GM12878 (cell line): ENCODE results near the gene SYCN. TPM values are rescaled to one million over a fixed set of nuclear protein-coding genes. Genes with fewer than 3 reads are reported as not detected.
A peak's percentile ranks its signal among the peaks of the same experiment; 100 is the strongest.
"Not testable (repeated sequence)": the region's sequence is repeated elsewhere in the genome, so short reads cannot be mapped to it uniquely, and the experiment has no call there.

ENCODE experiments used
- ATAC-seq: fragments of 200-7000 bp; cut with Tn5 transposase; 3 replicates; pipeline ENCODE4 v1.9.1; 2020; ENCODE audit warnings: mild to moderate bottlenecking, moderate library complexity
- BruUV-seq: library from RNA; stranded (reverse); fragments of 400-500 nt; replicated peaks from 2 replicates; lab custom pipeline; 2021; lab: Mats Ljungman, UMichigan
- CTCF ChIA-PET: fragments of 300-600 bp; sonication (Branson Sonifier 250); formaldehyde crosslinking; extraction: SDS; loops from one replicate; lab custom pipeline; 2021; ENCODE audit warnings: inconsistent platforms; lab: Yijun Ruan, JAX
- POLR2A ChIA-PET: fragments of 350-600 bp; formaldehyde crosslinking; extraction: SDS; loops from one replicate; lab custom pipeline; 2021; ENCODE audit warnings: inconsistent platforms; lab: Charles Lee
- RAD21 ChIA-PET: fragments of 300-600 bp; sonication (Branson Sonifier 250); formaldehyde crosslinking; loops from one replicate; lab custom pipeline; 2023; ENCODE audit warnings: antibody characterized with exemption; ENCODE audit not compliant: unreplicated experiment; lab: Charles Lee
- SMC1A ChIA-PET: fragments of 300-600 bp; sonication (Branson Sonifier 250); formaldehyde crosslinking; loops from one replicate; lab custom pipeline; 2023; ENCODE audit not compliant: unreplicated experiment, uncharacterized antibody; lab: Charles Lee
- DNase-seq: peaks from one replicate; pipeline ENCODE4 v3.0.0-alpha.2; 2011; ENCODE audit warnings: low read depth, low spot score
- FAIRE-seq: peaks from 3 replicates; lab custom pipeline; 2011; peaks lifted over from hg19 to GRCh38; lab: Jason Lieb, UNC
- H2AFZ ChIP-seq: 2 replicates; pipeline ENCODE4 v1.6.0; 2011; ENCODE audit warnings: low read depth, low read length, control low read depth; ENCODE audit not compliant: control insufficient read depth
- H3K27ac ChIP-seq: 2 replicates; pipeline ENCODE4 v1.5.1; 2011; ENCODE audit warnings: control low read depth; ENCODE audit not compliant: control insufficient read depth, insufficient read depth
- H3K27me3 ChIP-seq, 2 experiments: replicated peaks in 1 of 2; 2 replicates each; pipeline versions ENCODE4 v1.6.0 to v1.6.1; 2011; ENCODE audit warnings: low read length in 1 of 2; ENCODE audit not compliant: control insufficient read depth in 2 of 2, insufficient read depth in 2 of 2
- H3K36me3 ChIP-seq, 2 experiments: 2 replicates each; pipeline ENCODE4 v1.5.1; 2011; ENCODE audit warnings: low read length in 1 of 2; ENCODE audit not compliant: control insufficient read depth in 2 of 2, insufficient read depth in 2 of 2
- H3K4me1 ChIP-seq: 2 replicates; pipeline ENCODE4 v1.6.1; 2011; ENCODE audit warnings: mild to moderate bottlenecking, low read length, moderate library complexity, mixed read lengths; ENCODE audit not compliant: control insufficient read depth, insufficient read depth
- H3K4me2 ChIP-seq: 2 replicates; pipeline ENCODE4 v1.6.0; 2011; ENCODE audit warnings: control low read depth; ENCODE audit not compliant: control insufficient read depth, insufficient read depth
- H3K4me3 ChIP-seq: fragments of 200-600 bp; sonication (generic); 2 replicates; pipeline ENCODE4 v1.5.1; 2016
- H3K79me2 ChIP-seq: 2 replicates; pipeline ENCODE4 v1.6.0; 2011; ENCODE audit warnings: low read length; ENCODE audit not compliant: control insufficient read depth, insufficient read depth
- H3K9ac ChIP-seq: 2 replicates; pipeline ENCODE4 v1.8.0; 2011; ENCODE audit warnings: low read length, control low read depth, mixed read lengths; ENCODE audit not compliant: control insufficient read depth, insufficient read depth
- H3K9me3 ChIP-seq: replicated peaks from 3 replicates; pipeline ENCODE4 v1.5.1; 2011; ENCODE audit warnings: mild to moderate bottlenecking, low read length; ENCODE audit not compliant: control insufficient read depth, insufficient read depth
- H4K20me1 ChIP-seq: 2 replicates; pipeline ENCODE4 v1.6.0; 2011; ENCODE audit not compliant: control insufficient read depth, insufficient read depth
- CHD4 ChIP-seq: fragments of 200-600 bp; sonication (generic); IDR thresholded peaks from 2 replicates; pipeline ENCODE4 v1.6.1; 2016; ENCODE audit warnings: mild to moderate bottlenecking
- CREB1 ChIP-seq: IDR thresholded peaks from 2 replicates; pipeline ENCODE4 v1.6.1; 2012; ENCODE audit warnings: low read depth, mild to moderate bottlenecking, inconsistent platforms
- REST ChIP-seq: IDR thresholded peaks from 2 replicates; pipeline ENCODE4 v1.6.1; 2012; ENCODE audit warnings: mild to moderate bottlenecking, low read depth, low read length
- RFX5 ChIP-seq: IDR thresholded peaks from 2 replicates; pipeline ENCODE4 v1.6.1; 2011; ENCODE audit warnings: low read depth, low read length, improper control_type of control experiment
- WGBS: methylation state at CpG from one replicate; pipeline ENCODE4 v1.1.6; 2016; ENCODE audit warnings: low lambda C conversion rate; ENCODE audit not compliant: insufficient replicate concordance, insufficient coverage; ENCODE audit errors: missing lambda C conversion rate; 5-methylcytosine and 5-hydroxymethylcytosine counted together
- in situ Hi-C: fragments of 300-500 bp; cut with MboI; formaldehyde crosslinking; loops from 9 replicates; pipeline ENCODE4 v1.14.3; 2018; ENCODE audit warnings: mixed read lengths
- intact Hi-C: fragments of 100-400 bp; cut with micrococcal nuclease; formaldehyde crosslinking; loops from one replicate; pipeline ENCODE4 v1.14.2; 2022; ENCODE audit not compliant: unreplicated experiment
- polyA plus RNA-seq, 11 experiments: library from polyadenylated mRNA; depleted of rRNA in 4 of 11; unstranded in 6 of 11; stranded (reverse) in 5 of 11; fragments of >200 nt; fragmentation: Nextera tagmentation in 4 of 11; fragmentation: Illumina TruSeq in 1 of 11; extraction: Ambion mirVana in 4 of 11; extraction: Trizol in 1 of 11; gene quantifications; 1 replicate in 1 of 11; 2 replicates in 10 of 11; pipeline versions ENCODE4 v1.2.1 to v1.2.3, GENCODE V29; 2011 to 2016; ENCODE audit warnings: inconsistent platforms in 2 of 11, missing spikeins in 2 of 11, low read depth in 1 of 11
- total RNA-seq, 4 experiments: library from RNA; depleted of rRNA in 3 of 4; stranded (reverse); fragments of >200 nt in 3 of 4; fragmentation: Illumina TruSeq in 1 of 4; extraction: Trizol in 1 of 4; gene quantifications; 2 replicates each; pipeline versions ENCODE4 v1.2.1 to v1.2.3, GENCODE V29; 2013 to 2021

SYCN gene
- total and polyA plus RNA-seq, 10 of the 15 experiments (the other 5 are each of a cell fraction or from before 2014, with no cell fraction given) = 0.54 TPM; not detected in 9

GRCh38 chr19:39223703-39224279 lies 19.7 kb upstream of the SYCN start:
- no TSS peak for BruUV-seq
- H3K9me3 ChIP-seq = no peaks in the 10 kb centered on the region
- intact Hi-C loops = no loop called here
- ChIA-PET POLR2A (no interaction called here), RAD21 (no interaction called here), SMC1A (no interaction called here), CTCF (interaction anchor here (0.6 kb wide), 1 partner anchor 30 kb away, joined by 3 read pairs; no protein-coding TSS in a partner anchor)
- FAIRE-seq = no peak
- TF ChIP-seq CHD4 (no peak), RFX5 (peak; percentile 81), CREB1 (0 out of 2 replicates have a peak, but pooled peaks have one; percentile 34), REST (peak; percentile 96)
- peak; percentile 55; the same call in 2 of the 3 replicates for ATAC-seq
- H3K79me2 ChIP-seq = no peaks in the 10 kb centered on the region
- no peaks in the 10 kb centered on the region; a peak in 1 of 4 replicates for H3K27me3 ChIP-seq
- H4K20me1 ChIP-seq = no peaks in the 10 kb centered on the region
- no peaks in the 10 kb centered on the region for H3K36me3 ChIP-seq
- no peak overlapping the region for H2AFZ ChIP-seq
- no peak overlapping the region for H3K27ac ChIP-seq
- H3K4me1 ChIP-seq = no peaks in the 10 kb centered on the region
- no peak overlapping the region for H3K9ac ChIP-seq
- WGBS = 24% methylated on average over 4 of the region's 4 CpGs
- no peak overlapping the region for H3K4me3 ChIP-seq
- no peak overlapping the region for H3K4me2 ChIP-seq
- in situ Hi-C loops = no loop called here
- no peak for DNase-seq

DNA sequence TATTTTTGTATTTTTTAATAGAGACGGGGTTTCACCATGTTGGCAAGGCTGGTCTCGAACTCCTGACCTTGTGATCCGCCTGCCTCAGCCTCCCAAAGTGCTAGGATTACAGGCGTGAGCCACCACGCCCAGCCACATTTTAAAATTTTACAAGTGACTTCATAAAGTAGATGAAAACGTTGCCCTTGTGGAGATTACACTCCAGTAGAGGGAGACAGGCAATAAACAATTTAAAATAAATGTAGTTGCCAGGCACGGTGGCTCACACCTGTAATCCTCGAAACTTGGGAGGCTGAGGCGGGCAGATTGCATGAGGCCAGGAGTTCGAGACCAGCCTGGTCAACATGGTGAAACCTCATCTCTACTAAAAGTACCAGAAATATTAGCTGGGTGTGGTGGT lies 15.0 kb upstream of the SYCN start:
- POLR2A ChIA-PET, H3K27me3 ChIP-seq, ATAC-seq, in situ Hi-C loops, BruUV-seq, H3K36me3 ChIP-seq, H3K27ac ChIP-seq, H3K9ac ChIP-seq, H4K20me1 ChIP-seq, FAIRE-seq, DNase-seq, H3K4me1 ChIP-seq, H3K79me2 ChIP-seq, H3K9me3 ChIP-seq, H3K4me2 ChIP-seq, H2AFZ ChIP-seq, H3K4me3 ChIP-seq, RAD21 ChIA-PET, intact Hi-C loops: not testable (repeated sequence)
- WGBS = 25% methylated on average over 10 of the region's 10 CpGs
- ChIA-PET CTCF (interaction anchor here (2.0 kb wide), 1 partner anchor 109 kb away, joined by 5 read pairs; no protein-coding TSS in a partner anchor), SMC1A (interaction anchor here (1.3 kb wide), 1 partner anchor 117 kb away, joined by 3 read pairs; the partner anchor contains the start of gene GMFG)
